Measurements from ENCODE around the gene ZBED6. TPM values are rescaled to one million over a fixed set of nuclear protein-coding genes. Genes with fewer than 3 reads are reported as not detected.

ZBED6 gene
- polyA plus RNA-seq, 1 donor from 2014 or later: 5.1 TPM

- Histone ChIP-seq H3K9me2 (ENCODE audit: insufficient read depth, low read length) (no peaks in the 10 kb centered on the region), H3K4me2 (ENCODE audit: low read length) (no peak overlapping the region), H3K36me3 (ENCODE audit: insufficient read depth, low read length) (no peaks in the 10 kb centered on the region), H4K20me1 (ENCODE audit: insufficient read depth) (no peaks in the 10 kb centered on the region), H3K79me2 (replicated peaks; ENCODE audit: insufficient read depth, low read length) (no peaks in the 10 kb centered on the region), H3K27me3 (ENCODE audit: insufficient read depth, low read depth, low read length) (no peaks in the 10 kb centered on the region), H3K9me3 (ENCODE audit: low read length) (no peaks in the 10 kb centered on the region), H3K27ac (ENCODE audit: low read length) (no peak overlapping the region), H3F3A (ENCODE audit: insufficient read depth, low read length, poor library complexity, severe bottlenecking) (no peaks in the 10 kb centered on the region), H3K9ac (ENCODE audit: low read length) (no peak overlapping the region), H2AFZ (ENCODE audit: low read depth, low read length) (no peak overlapping the region), H3K4me3 (ENCODE audit: low read length) (no peak overlapping the region)
- TF ChIP-seq REST (IDR thresholded peaks at IDR 0.05; ENCODE audit: borderline replicate concordance) (no peak), POLR2AphosphoS5 (IDR thresholded peaks at IDR 0.05) (no peak), CTCF (IDR thresholded peaks at IDR 0.05; ENCODE audit: poor library complexity, severe bottlenecking) (no peak), TAF1 (IDR thresholded peaks at IDR 0.05; ENCODE audit: low read depth) (no peak), EZH2 (IDR thresholded peaks at IDR 0.05; ENCODE audit: borderline replicate concordance, insufficient read depth, low read length, poor library complexity, severe bottlenecking) (no peak), MXI1 (conservative IDR thresholded peaks at IDR 0.05; ENCODE audit: poor library complexity, severe bottlenecking) (no peak), SMC3 (conservative IDR thresholded peaks at IDR 0.05; ENCODE audit: poor library complexity) (no peak), EP300 (conservative IDR thresholded peaks at IDR 0.05; ENCODE audit: poor library complexity, severe bottlenecking) (no peak), RAD21 (conservative IDR thresholded peaks at IDR 0.05) (no peak)
Measured at GRCh38 chr1:203772836-203773235, 22.6 kb upstream of the ZBED6 start.

- Histone ChIP-seq H3K9me2 (ENCODE audit: insufficient read depth, low read length) (no peaks in the 10 kb centered on the region), H3K27ac (ENCODE audit: low read length) (no peak overlapping the region), H3F3A (ENCODE audit: insufficient read depth, low read length, poor library complexity, severe bottlenecking) (no peaks in the 10 kb centered on the region), H3K27me3 (ENCODE audit: insufficient read depth, low read depth, low read length) (no peaks in the 10 kb centered on the region), H2AFZ (ENCODE audit: low read depth, low read length) (no peak overlapping the region), H3K79me2 (replicated peaks; ENCODE audit: insufficient read depth, low read length) (no peaks in the 10 kb centered on the region), H3K9me3 (ENCODE audit: low read length) (no peaks in the 10 kb centered on the region), H3K36me3 (ENCODE audit: insufficient read depth, low read length) (no peaks in the 10 kb centered on the region), H3K9ac (ENCODE audit: low read length) (no peak overlapping the region), H4K20me1 (ENCODE audit: insufficient read depth) (no peaks in the 10 kb centered on the region), H3K4me2 (ENCODE audit: low read length) (no peak overlapping the region), H3K4me3 (ENCODE audit: low read length) (no peak overlapping the region)
- no peak for TF ChIP-seq TAF1 (IDR thresholded peaks at IDR 0.05; ENCODE audit: low read depth)
Measured at GRCh38 chr1:203776636-203777035, 18.8 kb upstream of the ZBED6 start.

- no peaks in the 10 kb centered on the region for H4K20me1 ChIP-seq (ENCODE audit: insufficient read depth)
- H3K9ac ChIP-seq (ENCODE audit: low read length): no peak overlapping the region
- H3K27me3 ChIP-seq (ENCODE audit: insufficient read depth, low read depth, low read length): no peaks in the 10 kb centered on the region
- no peak overlapping the region for H3K4me3 ChIP-seq (ENCODE audit: low read length)
- H3K4me2 ChIP-seq (ENCODE audit: low read length): no peak overlapping the region
- H2AFZ ChIP-seq (ENCODE audit: low read depth, low read length): no peak overlapping the region
- H3K79me2 ChIP-seq (replicated peaks; ENCODE audit: insufficient read depth, low read length): no peaks in the 10 kb centered on the region
- TF ChIP-seq SMC3 (conservative IDR thresholded peaks at IDR 0.05; ENCODE audit: poor library complexity) (no peak), MXI1 (conservative IDR thresholded peaks at IDR 0.05; ENCODE audit: poor library complexity, severe bottlenecking) (no peak), TAF1 (IDR thresholded peaks at IDR 0.05; ENCODE audit: low read depth) (no peak), REST (IDR thresholded peaks at IDR 0.05; ENCODE audit: borderline replicate concordance) (no peak), POLR2AphosphoS5 (IDR thresholded peaks at IDR 0.05) (no peak), EP300 (conservative IDR thresholded peaks at IDR 0.05; ENCODE audit: poor library complexity, severe bottlenecking) (no peak), CTCF (IDR thresholded peaks at IDR 0.05; ENCODE audit: poor library complexity, severe bottlenecking) (no peak), EZH2 (IDR thresholded peaks at IDR 0.05; ENCODE audit: borderline replicate concordance, insufficient read depth, low read length, poor library complexity, severe bottlenecking) (no peak), RAD21 (conservative IDR thresholded peaks at IDR 0.05) (no peak)
- H3K36me3 ChIP-seq (ENCODE audit: insufficient read depth, low read length): no peaks in the 10 kb centered on the region
- no peak overlapping the region for H3K27ac ChIP-seq (ENCODE audit: low read length)
- no peaks in the 10 kb centered on the region for H3F3A ChIP-seq (ENCODE audit: insufficient read depth, low read length, poor library complexity, severe bottlenecking)
- no peaks in the 10 kb centered on the region for H3K9me3 ChIP-seq (ENCODE audit: low read length)
- no peaks in the 10 kb centered on the region for H3K9me2 ChIP-seq (ENCODE audit: insufficient read depth, low read length)
Measured at GRCh38 chr1:203777596-203777995, 17.8 kb upstream of the ZBED6 start.
